PC-9 (cell line): ENCODE data around the gene GRIFIN. TPM values are rescaled to one million over a fixed set of nuclear protein-coding genes. Genes with fewer than 3 reads are reported as not detected.
A peak's percentile ranks its signal among the peaks of the same experiment; 100 is the strongest.

Source experiments
- BruUV-seq: library from RNA; stranded (reverse); fragments of 400-500 nt; replicated peaks from 2 replicates; lab custom pipeline; 2021; lab: Mats Ljungman, UMichigan
- CTCF ChIA-PET: fragments of 300-600 bp; sonication (Branson Sonifier 250); formaldehyde crosslinking; loops from one replicate; lab custom pipeline; 2022; ENCODE audit warnings: antibody characterized with exemption; lab: Charles Lee
- POLR2A ChIA-PET: fragments of 300-600 bp; sonication (Branson Sonifier 250); formaldehyde crosslinking; loops from one replicate; lab custom pipeline; 2022; ENCODE audit warnings: antibody characterized with exemption; ENCODE audit not compliant: unreplicated experiment; lab: Charles Lee
- DNase-seq, 2 experiments: peaks; one replicate each; pipeline versions ENCODE4 v3.0.0 to v3.0.0-alpha.2; 2015 to 2022; ENCODE audit warnings: mixed read lengths in 1 of 2
- H2AFZ ChIP-seq: fragments of 200-600 bp; sonication (generic); 2 replicates; pipeline ENCODE4 v1.8.1; 2017; ENCODE audit warnings: antibody characterized with exemption
- H3F3A ChIP-seq: fragments of 200-600 bp; sonication (generic); 2 replicates; pipeline ENCODE4 v1.8.1; 2017; ENCODE audit warnings: antibody characterized with exemption, mild to moderate bottlenecking, low read depth; ENCODE audit not compliant: insufficient read depth
- H3K27ac ChIP-seq: fragments of 200-600 bp; sonication (generic); 2 replicates; pipeline ENCODE4 v1.6.1; 2016; ENCODE audit warnings: mixed run types
- H3K27me3 ChIP-seq: fragments of 200-600 bp; sonication (generic); 2 replicates; pipeline ENCODE4 v1.6.1; 2016; ENCODE audit warnings: low read depth, mixed run types; ENCODE audit not compliant: insufficient read depth
- H3K36me3 ChIP-seq: fragments of 200-600 bp; sonication (generic); 2 replicates; pipeline ENCODE4 v1.6.1; 2016; ENCODE audit warnings: low read depth, mixed run types
- H3K4me1 ChIP-seq: fragments of 200-600 bp; sonication (generic); replicated peaks from 2 replicates; pipeline ENCODE4 v1.6.1; 2016; ENCODE audit warnings: mixed run types; ENCODE audit not compliant: insufficient read depth
- H3K4me2 ChIP-seq: fragments of 200-600 bp; sonication (generic); 2 replicates; pipeline ENCODE4 v1.6.1; 2017; ENCODE audit warnings: mixed run types
- H3K4me3 ChIP-seq: fragments of 200-600 bp; sonication (generic); 2 replicates; pipeline ENCODE4 v1.6.1; 2016; ENCODE audit warnings: mixed run types
- H3K79me2 ChIP-seq: fragments of 200-600 bp; sonication (generic); 2 replicates; pipeline ENCODE4 v1.6.1; 2017; ENCODE audit warnings: low read depth, mixed run types
- H3K9me2 ChIP-seq: fragments of 200-600 bp; sonication (generic); 2 replicates; pipeline ENCODE4 v1.8.1; 2017; ENCODE audit warnings: mild to moderate bottlenecking; ENCODE audit not compliant: insufficient read depth
- H3K9me3 ChIP-seq: fragments of 200-600 bp; sonication (generic); 2 replicates; pipeline ENCODE4 v1.8.1; 2016; ENCODE audit warnings: low read depth; ENCODE audit not compliant: insufficient read depth
- H4K20me1 ChIP-seq: fragments of 200-600 bp; sonication (generic); 2 replicates; pipeline ENCODE4 v1.8.1; 2017; ENCODE audit not compliant: insufficient read depth
- CTCF ChIP-seq: fragments of 200-600 bp; sonication (generic); conservative IDR thresholded peaks from 2 replicates; pipeline ENCODE4 v1.6.1; 2017; ENCODE audit warnings: mixed run types, antibody characterized with exemption, mild to moderate bottlenecking, moderate library complexity
- EZH2 ChIP-seq: fragments of 200-600 bp; sonication (generic); IDR thresholded peaks from 2 replicates; pipeline ENCODE4 v1.8.0; 2017; ENCODE audit warnings: antibody characterized with exemption, low read depth
- intact Hi-C: fragments of 100-400 bp; cut with micrococcal nuclease; formaldehyde crosslinking; loops from one replicate; pipeline ENCODE4 v1.10.0; 2022; ENCODE audit not compliant: unreplicated experiment
- total RNA-seq: library from RNA; stranded (reverse); gene quantifications from 2 replicates; pipeline ENCODE4 v1.2.3, GENCODE V29; 2021

The GRIFIN gene
- total RNA-seq, 1 experiment from 2014 or later: not detected

GRCh38 chr7:2432910-2433712 lies 43.1 kb downstream of the GRIFIN start:
- no peaks in the 10 kb centered on the region for H3K9me3 ChIP-seq
- no peak overlapping the region for H3K27ac ChIP-seq
- no peaks in the 10 kb centered on the region for H3K9me2 ChIP-seq
- TF ChIP-seq EZH2: no peak
- TF ChIP-seq CTCF: no peak
- H4K20me1 ChIP-seq: no peaks in the 10 kb centered on the region
- H3K4me3 ChIP-seq: no peak overlapping the region
- CTCF ChIA-PET: no interaction called here
- intact Hi-C loops: no loop called here
- H3F3A ChIP-seq: peaks cover 13% of the 10 kb centered on the region; the same call in 1 of the 2 replicates
- no peak for DNase-seq
- BruUV-seq: no TSS peak
- POLR2A ChIA-PET: no interaction called here
- H3K79me2 ChIP-seq: no peaks in the 10 kb centered on the region
- no peak overlapping the region for H3K4me2 ChIP-seq
- no peaks in the 10 kb centered on the region for H3K27me3 ChIP-seq
- peaks cover 16% of the 10 kb centered on the region for H3K4me1 ChIP-seq
- H2AFZ ChIP-seq: no peak overlapping the region
- H3K36me3 ChIP-seq: no peaks in the 10 kb centered on the region

GRCh38 chr7:2431260-2431867 lies 44.8 kb downstream of the GRIFIN start:
- no TSS peak for BruUV-seq
- DNase-seq: no peak
- no peaks in the 10 kb centered on the region for H3K4me1 ChIP-seq
- no peaks in the 10 kb centered on the region for H3K9me3 ChIP-seq
- H3K79me2 ChIP-seq: no peaks in the 10 kb centered on the region
- H2AFZ ChIP-seq: no peak overlapping the region
- CTCF ChIA-PET: interaction anchor here (0.7 to 1.1 kb wide), 2 partner anchors 34 to 38 kb away, joined by 3 to 4 read pairs; no protein-coding TSS in a partner anchor
- H4K20me1 ChIP-seq: no peaks in the 10 kb centered on the region
- H3K4me3 ChIP-seq: no peak overlapping the region
- POLR2A ChIA-PET: interaction anchor here (0.7 kb wide), 1 partner anchor 110 kb away, joined by 3 read pairs; no protein-coding TSS in a partner anchor
- no peaks in the 10 kb centered on the region for H3K9me2 ChIP-seq
- H3K36me3 ChIP-seq: no peaks in the 10 kb centered on the region
- no peaks in the 10 kb centered on the region for H3K27me3 ChIP-seq
- intact Hi-C loops: no loop called here
- TF ChIP-seq EZH2: no peak
- TF ChIP-seq CTCF: peak; percentile 85
- H3K4me2 ChIP-seq: no peak overlapping the region
- no peak overlapping the region for H3K27ac ChIP-seq
- peaks cover 7% of the 10 kb centered on the region; the same call in 1 of the 2 replicates for H3F3A ChIP-seq

- no peak overlapping the region for H2AFZ ChIP-seq
- no TSS peak for BruUV-seq
- H4K20me1 ChIP-seq: no peaks in the 10 kb centered on the region
- H3K27me3 ChIP-seq: no peaks in the 10 kb centered on the region
- H3F3A ChIP-seq: peaks cover 18% of the 10 kb centered on the region; the same call in 1 of the 2 replicates
- H3K4me1 ChIP-seq: peaks cover 14% of the 10 kb centered on the region
- CTCF ChIA-PET: no interaction called here
- H3K9me2 ChIP-seq: no peaks in the 10 kb centered on the region
- DNase-seq: no peak
- H3K79me2 ChIP-seq: no peaks in the 10 kb centered on the region
- no peak overlapping the region for H3K27ac ChIP-seq
- POLR2A ChIA-PET: no interaction called here
- peak overlapping the region; percentile 24 for H3K4me2 ChIP-seq
- intact Hi-C loops: loop anchor here (1.0 kb wide), 1 partner anchor 15 kb away; no protein-coding TSS in a partner anchor
- TF ChIP-seq CTCF: no peak
- TF ChIP-seq EZH2: no peak
- no peaks in the 10 kb centered on the region for H3K36me3 ChIP-seq
- no peak overlapping the region for H3K4me3 ChIP-seq
- no peaks in the 10 kb centered on the region for H3K9me3 ChIP-seq
Measured at GRCh38 chr7:2425749-2426148, 50.4 kb downstream of the GRIFIN start.

Other genes with a start within 250 kb of the GRIFIN start
- gene MAD1L1, start 243.5 kb downstream of the GRIFIN start, total RNA-seq: 50.8 and 68.7 TPM in 2 replicates
- 36.8 and 40.9 TPM in 2 replicates for gene MRM2, start 234.2 kb downstream of the GRIFIN start, total RNA-seq
- 63.9 and 73.3 TPM in 2 replicates for gene NUDT1, start 234.2 kb downstream of the GRIFIN start, total RNA-seq
- 73.9 and 102 TPM in 2 replicates for gene SNX8, start 162.0 kb downstream of the GRIFIN start, total RNA-seq
- gene EIF3B, start 121.6 kb downstream of the GRIFIN start, total RNA-seq: 299 and 302 TPM in 2 replicates
- 25.9 and 41.1 TPM in 2 replicates for gene CHST12, start 72.8 kb downstream of the GRIFIN start, total RNA-seq
- 21.3 and 24.7 TPM in 2 replicates for gene LFNG, start 43.4 kb upstream of the GRIFIN start, total RNA-seq
- 53.9 and 57.7 TPM in 2 replicates for gene BRAT1, start 79.1 kb upstream of the GRIFIN start, total RNA-seq
- gene IQCE, start 82.6 kb upstream of the GRIFIN start, total RNA-seq: 28.3 and 35.8 TPM in 2 replicates
- gene TTYH3, start 155.6 kb upstream of the GRIFIN start, total RNA-seq: 109 and 114 TPM in 2 replicates
- gene AMZ1, start 211.8 kb upstream of the GRIFIN start, total RNA-seq: 0.50 TPM in 1 of 2 replicates, not detected in the other